Right ventricle myocardium superior (tissue), 1 donor: ENCODE results near the gene DUSP22. TPM values are rescaled to one million over a fixed set of nuclear protein-coding genes. Genes with fewer than 3 reads are reported as not detected.
A peak's percentile ranks its signal among the peaks of the same experiment; 100 is the strongest.

Experiments
- ATAC-seq: fragments of 200-7000 bp; cut with Tn5 transposase; one replicate; pipeline ENCODE4 v1.9.1; 2020; ENCODE audit warnings: mild to moderate bottlenecking; ENCODE audit not compliant: poor library complexity
- DNase-seq: peaks from one replicate; pipeline ENCODE4 v3.0.0-alpha.2; 2020
- intact Hi-C: fragments of 100-400 bp; cut with DNase I; formaldehyde crosslinking; loops from one replicate; pipeline ENCODE4 v1.11.2; 2022
- total RNA-seq: library from RNA; stranded (reverse); fragmentation: NEBNext Ultra II Directional; extraction: Animal tissue kit (Norgen Biotek cat#: 25700); gene quantifications from one replicate; pipeline ENCODE4 v1.2.1, GENCODE V29; 2021
- donor health status: DM: no; HTN: yes; CAD: no; lungs with severe emphysema.

Gene DUSP22
- total RNA-seq, 1 donor from 2014 or later: 50.5 TPM

DNA sequence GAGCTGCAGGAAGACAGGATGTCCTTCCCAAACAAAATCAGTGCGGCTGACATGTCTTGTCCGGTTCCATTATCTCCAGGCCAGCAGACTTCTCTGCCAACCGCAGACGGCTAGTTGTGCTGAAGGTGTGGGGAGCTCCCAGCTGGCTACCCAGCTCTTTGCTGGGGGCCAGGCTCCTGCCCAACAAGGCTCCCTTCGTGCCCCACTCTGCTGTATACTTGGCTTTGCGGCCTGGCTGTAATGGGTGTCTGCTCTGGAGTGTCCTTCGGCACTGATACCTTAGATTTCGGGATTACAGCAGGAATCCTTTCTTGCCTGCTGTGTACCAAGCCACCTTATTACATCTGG is 50.5 kb downstream of the DUSP22 start:
- intact Hi-C loops: no loop called here
- ATAC-seq (no peak), DNase-seq (no peak)

- intact Hi-C loops: no loop called here
- peak; percentile 10 for ATAC-seq
- DNase-seq: no peak
Measured at GRCh38 chr6:343226-343935, 51.1 kb downstream of the DUSP22 start.

GRCh38 chr6:343960-344815 is 51.9 kb downstream of the DUSP22 start:
- ATAC-seq (peak; percentile 71), DNase-seq (peak; percentile 75)
- intact Hi-C loops: no loop called here

DNA sequence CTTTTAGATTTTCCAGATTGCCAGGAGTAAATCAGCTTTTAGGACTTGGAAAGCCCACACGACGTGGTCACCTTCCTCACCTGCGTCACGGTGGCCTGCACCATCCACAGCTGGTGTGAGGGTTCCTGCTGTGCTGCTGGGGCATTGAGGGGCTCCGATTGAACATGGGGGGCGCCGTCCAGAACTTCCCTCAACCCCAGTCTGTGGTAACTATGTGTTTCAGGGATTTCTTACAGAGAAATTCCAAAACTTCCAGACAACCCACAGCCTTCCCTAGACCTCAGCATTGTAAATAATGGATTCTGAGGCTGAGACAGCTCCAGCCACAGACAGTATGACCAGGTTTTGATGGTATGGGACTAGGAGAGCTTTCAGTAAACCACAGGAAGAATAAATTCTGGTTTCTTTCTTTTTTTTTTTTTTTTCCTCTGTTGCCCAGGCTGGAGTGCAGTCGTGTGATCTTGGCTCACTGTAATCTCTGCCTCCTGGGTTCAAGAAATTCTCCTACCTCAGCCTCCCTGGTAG is 52.6 kb downstream of the DUSP22 start:
- no peak for ATAC-seq
- DNase-seq: no peak
- intact Hi-C loops: no loop called here

DNA sequence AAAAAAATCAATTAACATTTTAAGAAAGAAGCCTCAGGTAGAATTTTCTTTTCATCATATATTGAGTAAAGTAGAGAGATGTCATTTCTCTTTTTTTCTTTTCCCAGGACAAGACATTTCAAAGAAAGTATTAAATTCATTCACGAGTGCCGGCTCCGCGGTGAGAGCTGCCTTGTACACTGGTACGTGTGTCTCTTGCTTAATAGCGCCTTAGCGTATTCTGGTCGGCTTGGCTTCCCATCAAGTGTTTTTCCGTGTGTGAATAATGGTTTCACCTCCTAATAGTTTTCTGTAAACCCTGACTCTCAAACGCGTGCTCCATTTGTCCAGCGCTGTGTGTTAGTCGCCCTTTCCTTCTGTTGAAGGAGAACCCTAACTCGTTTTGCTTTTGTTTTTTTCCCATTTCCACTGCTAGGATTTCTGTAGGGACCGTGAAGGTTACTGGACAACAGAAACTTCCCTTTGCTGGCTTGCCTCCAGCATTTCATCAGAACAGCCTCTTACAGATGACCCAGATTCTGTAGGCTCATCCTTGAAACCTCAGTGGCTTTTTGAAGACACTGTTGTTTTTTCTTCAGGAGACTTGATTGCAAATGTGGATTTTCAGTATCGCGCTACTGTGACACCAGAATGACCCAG is 53.6 kb downstream of the DUSP22 start:
- no peak for ATAC-seq
- no peak for DNase-seq
- intact Hi-C loops: no loop called here

- ATAC-seq (no peak), DNase-seq (no peak)
- intact Hi-C loops: no loop called here
Measured at GRCh38 chr6:346386-347030, 54.2 kb downstream of the DUSP22 start.

GRCh38 chr6:347232-347631 is 54.9 kb downstream of the DUSP22 start:
- ATAC-seq (no peak), DNase-seq (no peak)
- intact Hi-C loops: no loop called here

DNA sequence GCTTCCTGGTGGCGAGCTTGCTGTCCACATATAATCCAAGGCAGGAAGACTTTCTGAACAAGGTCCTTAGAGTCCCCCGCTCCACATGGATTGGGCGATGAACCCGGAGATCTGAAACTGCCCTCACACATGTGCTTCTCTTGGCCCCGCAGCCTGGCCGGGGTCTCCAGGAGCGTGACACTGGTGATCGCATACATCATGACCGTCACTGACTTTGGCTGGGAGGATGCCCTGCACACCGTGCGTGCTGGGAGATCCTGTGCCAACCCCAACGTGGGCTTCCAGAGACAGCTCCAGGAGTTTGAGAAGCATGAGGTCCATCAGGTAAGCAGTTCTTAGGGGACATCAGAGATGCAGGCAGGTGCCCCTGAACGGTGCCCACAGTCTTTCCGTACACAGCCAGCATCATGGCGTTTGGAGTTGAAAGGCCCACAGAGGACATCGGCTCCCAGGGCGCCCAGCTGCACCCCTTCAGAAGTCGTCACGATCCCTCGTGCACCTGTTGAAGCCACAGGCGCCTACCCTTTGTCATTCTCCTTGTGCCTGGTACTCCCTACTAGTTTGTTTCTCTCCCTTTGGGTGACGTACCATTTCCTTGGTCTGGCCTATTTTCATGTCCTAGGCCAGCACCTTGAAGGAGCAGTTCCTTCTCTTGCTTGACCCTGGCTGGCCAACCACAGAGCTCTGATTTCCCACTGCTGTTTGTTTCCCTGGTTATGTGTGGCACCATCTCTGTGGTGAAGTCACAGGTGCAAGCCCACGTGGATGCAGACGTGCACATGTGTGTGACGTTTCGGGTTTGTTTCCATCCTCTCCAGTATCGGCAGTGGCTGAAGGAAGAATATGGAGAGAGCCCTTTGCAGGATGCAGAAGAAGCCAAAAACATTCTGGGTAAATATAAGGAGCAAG is 55.9 kb downstream of the DUSP22 start:
- ATAC-seq (no peak), DNase-seq (no peak)
- intact Hi-C loops: no loop called here

DNA sequence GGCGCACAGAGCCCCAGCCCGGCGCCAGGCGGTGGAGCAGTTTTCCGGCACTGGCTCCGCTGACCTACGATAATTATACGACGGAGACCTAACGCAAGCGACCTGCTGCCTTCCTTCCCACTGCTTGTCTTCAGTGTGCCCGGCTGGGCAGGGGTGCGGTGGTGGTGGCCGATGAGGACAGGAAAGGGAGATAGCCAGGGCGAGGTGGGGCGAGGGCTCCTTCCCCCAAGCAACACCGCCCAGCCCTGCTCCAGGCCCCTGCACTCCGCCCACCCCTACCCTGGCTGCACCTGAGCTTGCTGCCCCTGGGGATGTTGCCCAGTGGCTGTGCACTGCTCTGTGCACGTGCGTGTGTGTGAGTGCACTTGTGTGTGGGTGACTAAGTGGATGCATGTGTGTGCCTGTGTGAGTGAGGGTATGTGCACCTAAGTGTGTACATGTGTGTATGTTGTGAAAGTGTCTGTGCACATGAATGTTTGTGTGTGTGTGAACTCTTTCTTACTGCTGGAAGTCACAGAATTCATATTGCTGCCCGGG is 56.6 kb downstream of the DUSP22 start:
- DNase-seq (peak; percentile 46), ATAC-seq (no peak)
- intact Hi-C loops: no loop called here

GRCh38 chr6:349491-349921 is 57.2 kb downstream of the DUSP22 start:
- DNase-seq (no peak), ATAC-seq (no peak)
- intact Hi-C loops: no loop called here

GRCh38 chr6:350371-350770 is 58.1 kb downstream of the DUSP22 start:
- DNase-seq: no peak

GRCh38 chr6:351011-351866 is 59.0 kb downstream of the DUSP22 start:
- no peak for ATAC-seq
- intact Hi-C loops: no loop called here
- no peak for DNase-seq

More at GRCh38 chr6:350371-350770, 58.1 kb downstream of the DUSP22 start:
- intact Hi-C loops: no loop called here
- ATAC-seq: no peak

GRCh38 chr6:351867-352289 is 59.6 kb downstream of the DUSP22 start:
- intact Hi-C loops: no loop called here
- ATAC-seq (no peak), DNase-seq (peak; percentile 45)

GRCh38 chr6:352474-352873 is 60.2 kb downstream of the DUSP22 start:
- DNase-seq (peak; percentile 40), ATAC-seq (no peak)
- intact Hi-C loops: no loop called here

GRCh38 chr6:352896-353470 is 60.7 kb downstream of the DUSP22 start:
- intact Hi-C loops: no loop called here
- DNase-seq (no peak), ATAC-seq (no peak)
